Endodermal cell (in vitro differentiated cells): ENCODE data around the gene SRSF4. TPM values are rescaled to one million over a fixed set of nuclear protein-coding genes. Genes with fewer than 3 reads are reported as not detected.

Experiments used
- DNase-seq: peaks from one replicate; pipeline ENCODE4 v3.0.0-alpha.2; 2017
- H3K27ac ChIP-seq: 2 replicates; pipeline ENCODE4 v1.5.1; 2013; ENCODE audit warnings: mild to moderate bottlenecking, low read depth, low read length, moderate library complexity
- H3K27me3 ChIP-seq: 2 replicates; pipeline ENCODE4 v1.6.1; 2013; ENCODE audit warnings: mild to moderate bottlenecking, low read length, moderate library complexity; ENCODE audit not compliant: insufficient read depth, control insufficient read depth, poor library complexity, severe bottlenecking
- H3K36me3 ChIP-seq: 2 replicates; pipeline ENCODE4 v1.7.0; 2013; ENCODE audit warnings: mild to moderate bottlenecking, low read length, moderate library complexity; ENCODE audit not compliant: control insufficient read depth, insufficient read depth
- H3K4me1 ChIP-seq: one replicate; pipeline ENCODE4 v1.7.0; 2013; ENCODE audit warnings: low read length; ENCODE audit not compliant: control insufficient read depth, insufficient read depth
- H3K4me3 ChIP-seq: 2 replicates; pipeline ENCODE4 v1.5.1; 2013; ENCODE audit warnings: mild to moderate bottlenecking, low read length, moderate library complexity
- H3K9ac ChIP-seq: 2 replicates; pipeline ENCODE4 v1.6.1; 2013; ENCODE audit warnings: mild to moderate bottlenecking, low read length, moderate library complexity; ENCODE audit not compliant: poor library complexity, severe bottlenecking; ENCODE audit errors: extremely low read depth
- H3K9me3 ChIP-seq: 2 replicates; pipeline ENCODE4 v1.6.1; 2013; ENCODE audit warnings: mild to moderate bottlenecking, low read length, moderate library complexity; ENCODE audit not compliant: control insufficient read depth
- H3K27ac Mint-ChIP-seq: 2 replicates; pipeline ENCODE4 v1.8.0; 2020; ENCODE audit warnings: mixed read lengths
- H3K27me3 Mint-ChIP-seq: 2 replicates; pipeline ENCODE4 v1.8.0; 2021; ENCODE audit warnings: mild to moderate bottlenecking, mixed read lengths; ENCODE audit not compliant: insufficient read depth
- H3K36me3 Mint-ChIP-seq: 2 replicates; pipeline ENCODE4 v1.8.0; 2020; ENCODE audit warnings: low read depth, mixed read lengths
- H3K4me1 Mint-ChIP-seq: 2 replicates; pipeline ENCODE4 v1.8.0; 2020; ENCODE audit warnings: mixed read lengths
- H3K4me3 Mint-ChIP-seq: 2 replicates; pipeline ENCODE4 v1.8.0; 2020; ENCODE audit warnings: mild to moderate bottlenecking, moderate library complexity, mixed read lengths
- H3K9me3 Mint-ChIP-seq: 2 replicates; pipeline ENCODE4 v1.8.0; 2020; ENCODE audit warnings: mild to moderate bottlenecking, mixed read lengths
- WGBS, 2 experiments: methylation state at CpG; one replicate each; pipeline versions ENCODE4 v1.1.5 to v1.1.7; 2013; ENCODE audit warnings: missing lambda C conversion rate in 2 of 2, mixed read lengths in 1 of 2; ENCODE audit not compliant: insufficient coverage in 1 of 2, insufficient read length in 1 of 2; 5-methylcytosine and 5-hydroxymethylcytosine counted together
- total RNA-seq, 2 donors: library from RNA; stranded (reverse); fragmentation: NEBNext Ultra II Directional in 1 of 2; extraction: Animal tissue kit (Norgen Biotek cat#: 25700) in 1 of 2; gene quantifications; 2 replicates in 1 of 2; 3 replicates in 1 of 2; pipeline ENCODE4 v1.2.1, GENCODE V29; 2021
- TF ChIP-seq, protein P1 (sequence below): fragments of 200-600 bp; sonication (generic); conservative IDR thresholded peaks from 2 replicates; pipeline ENCODE4 v1.5.0; 2021; ENCODE audit warnings: antibody characterized with exemption, mild to moderate bottlenecking

SRSF4 gene
- total RNA-seq, 2 donors from 2014 or later = 89.1 to 107 TPM

DNA sequence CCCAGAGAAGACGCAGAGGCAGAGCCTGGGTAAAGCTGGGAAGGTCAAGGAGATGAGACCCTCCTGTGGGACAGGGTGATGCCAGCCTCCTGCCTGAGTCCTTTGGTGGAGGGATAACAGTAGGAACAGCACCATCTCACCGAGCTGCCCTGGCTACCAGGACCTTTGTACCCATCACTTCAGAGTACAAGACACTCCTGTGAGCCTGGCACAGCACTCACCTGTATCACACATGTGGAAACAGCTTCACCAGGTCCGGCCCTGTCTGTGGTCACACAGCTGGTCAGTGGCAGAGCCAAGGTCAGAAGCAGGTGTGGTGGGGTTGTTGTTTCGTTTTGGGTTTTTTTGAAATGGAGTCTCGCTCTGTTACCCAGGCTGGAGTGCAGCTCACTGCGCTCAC is 53.0 kb downstream of the SRSF4 start:
- Histone ChIP-seq H3K9ac (no peak overlapping the region), H3K27me3 (no peaks in the 10 kb centered on the region), H3K4me1 (no peaks in the 10 kb centered on the region), H3K9me3 (no peaks in the 10 kb centered on the region), H3K27ac (no peak overlapping the region), H3K36me3 (no peaks in the 10 kb centered on the region), H3K4me3 (no peak overlapping the region)
- no peak overlapping the region for H3K4me3 Mint-ChIP-seq
- DNase-seq = no peak
- H3K27me3 Mint-ChIP-seq = peaks cover 11% of the 10 kb centered on the region
- H3K9me3 Mint-ChIP-seq = no peaks in the 10 kb centered on the region
- H3K27ac Mint-ChIP-seq = no peak overlapping the region
- no peaks in the 10 kb centered on the region for H3K36me3 Mint-ChIP-seq
- peaks cover 18% of the 10 kb centered on the region for H3K4me1 Mint-ChIP-seq
- 92 to 93% methylated on average over 4 to 6 of the region's 6 CpGs for WGBS, 2 experiments
- TF ChIP-seq, protein P1, sequence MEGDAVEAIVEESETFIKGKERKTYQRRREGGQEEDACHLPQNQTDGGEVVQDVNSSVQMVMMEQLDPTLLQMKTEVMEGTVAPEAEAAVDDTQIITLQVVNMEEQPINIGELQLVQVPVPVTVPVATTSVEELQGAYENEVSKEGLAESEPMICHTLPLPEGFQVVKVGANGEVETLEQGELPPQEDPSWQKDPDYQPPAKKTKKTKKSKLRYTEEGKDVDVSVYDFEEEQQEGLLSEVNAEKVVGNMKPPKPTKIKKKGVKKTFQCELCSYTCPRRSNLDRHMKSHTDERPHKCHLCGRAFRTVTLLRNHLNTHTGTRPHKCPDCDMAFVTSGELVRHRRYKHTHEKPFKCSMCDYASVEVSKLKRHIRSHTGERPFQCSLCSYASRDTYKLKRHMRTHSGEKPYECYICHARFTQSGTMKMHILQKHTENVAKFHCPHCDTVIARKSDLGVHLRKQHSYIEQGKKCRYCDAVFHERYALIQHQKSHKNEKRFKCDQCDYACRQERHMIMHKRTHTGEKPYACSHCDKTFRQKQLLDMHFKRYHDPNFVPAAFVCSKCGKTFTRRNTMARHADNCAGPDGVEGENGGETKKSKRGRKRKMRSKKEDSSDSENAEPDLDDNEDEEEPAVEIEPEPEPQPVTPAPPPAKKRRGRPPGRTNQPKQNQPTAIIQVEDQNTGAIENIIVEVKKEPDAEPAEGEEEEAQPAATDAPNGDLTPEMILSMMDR = no peak

DNA sequence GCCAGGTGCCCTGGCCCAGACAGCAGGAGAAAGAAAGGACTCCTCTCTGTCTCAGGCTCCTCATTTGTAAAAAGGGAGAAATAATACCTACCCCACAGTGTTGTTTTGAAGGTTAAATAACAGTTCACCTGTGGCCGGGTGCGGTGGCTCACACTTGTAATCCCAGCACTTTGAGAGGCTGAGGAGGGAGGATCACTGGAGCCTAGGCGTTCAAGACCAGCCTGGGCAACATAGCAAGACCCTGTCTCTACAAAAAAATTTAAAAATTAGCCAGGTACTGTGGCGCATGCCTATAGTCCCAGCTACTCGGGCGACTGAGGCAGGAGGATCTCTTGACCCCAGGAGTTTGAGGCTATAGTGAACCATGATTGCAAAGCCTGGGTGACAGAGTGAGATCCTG is 55.5 kb downstream of the SRSF4 start:
- Mint-ChIP-seq H3K27me3 (peaks cover 5% of the 10 kb centered on the region), H3K27ac (peak overlapping the region; percentile 91), H3K9me3 (no peaks in the 10 kb centered on the region), H3K4me1 (peaks cover 18% of the 10 kb centered on the region), H3K36me3 (no peaks in the 10 kb centered on the region), H3K4me3 (peak overlapping the region; percentile 79)
- TF ChIP-seq, protein P1 = no peak
- DNase-seq = no peak
- WGBS, 2 experiments = 94 to 96% methylated on average over 6 of the region's 6 CpGs
- Histone ChIP-seq H3K4me1 (no peaks in the 10 kb centered on the region), H3K27ac (no peak overlapping the region), H3K27me3 (no peaks in the 10 kb centered on the region), H3K9me3 (no peaks in the 10 kb centered on the region), H3K4me3 (no peak overlapping the region), H3K36me3 (no peaks in the 10 kb centered on the region), H3K9ac (no peak overlapping the region)

DNA sequence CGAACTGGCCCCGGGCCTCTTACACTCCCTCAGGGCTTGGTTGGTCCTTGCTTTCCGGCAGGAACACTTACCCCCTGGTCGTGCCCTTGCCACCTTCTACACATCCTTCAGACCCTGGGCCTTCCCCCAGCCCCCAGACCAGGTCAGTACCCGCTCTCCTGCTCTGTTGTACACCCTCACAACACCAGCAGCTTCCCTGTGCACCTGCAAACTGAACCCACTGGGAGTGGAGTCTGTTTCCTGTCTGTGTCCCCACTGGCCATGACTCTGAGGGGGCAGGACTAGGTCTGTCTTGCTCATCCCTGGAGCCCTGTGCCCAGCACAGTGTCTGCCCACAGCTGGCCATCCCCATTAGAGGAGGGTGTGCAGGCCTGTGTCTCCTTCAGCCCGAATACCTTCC is 55.9 kb downstream of the SRSF4 start:
- Histone ChIP-seq H3K4me3 (no peak overlapping the region), H3K4me1 (peaks cover under 1% of the 10 kb centered on the region), H3K9me3 (no peaks in the 10 kb centered on the region), H3K36me3 (no peaks in the 10 kb centered on the region), H3K9ac (no peak overlapping the region), H3K27me3 (no peaks in the 10 kb centered on the region), H3K27ac (no peak overlapping the region)
- peak overlapping the region; percentile 91 for H3K27ac Mint-ChIP-seq
- H3K27me3 Mint-ChIP-seq = peaks cover 5% of the 10 kb centered on the region
- TF ChIP-seq, protein P1 = no peak
- WGBS, 2 experiments = 88 to 89% methylated on average over 6 of the region's 6 CpGs
- H3K9me3 Mint-ChIP-seq = no peaks in the 10 kb centered on the region
- no peak for DNase-seq
- H3K4me3 Mint-ChIP-seq = peak overlapping the region; percentile 79
- H3K4me1 Mint-ChIP-seq = peaks cover 19% of the 10 kb centered on the region
- H3K36me3 Mint-ChIP-seq = peaks cover under 1% of the 10 kb centered on the region
